NCI-H2196 treated with DMSO at 0.1 percent for 48 hours (cell line): ENCODE data around the gene MINDY3.
"Not testable (repeated sequence)": the region's sequence is repeated elsewhere in the genome, so short reads cannot be mapped to it uniquely, and the experiment has no call there.

Experiments used
- DNase-seq: peaks from one replicate; lab custom pipeline; 2025; ENCODE audit not compliant: unreplicated experiment; lab: John Stamatoyannopoulos, UW

The MINDY3 gene

DNA sequence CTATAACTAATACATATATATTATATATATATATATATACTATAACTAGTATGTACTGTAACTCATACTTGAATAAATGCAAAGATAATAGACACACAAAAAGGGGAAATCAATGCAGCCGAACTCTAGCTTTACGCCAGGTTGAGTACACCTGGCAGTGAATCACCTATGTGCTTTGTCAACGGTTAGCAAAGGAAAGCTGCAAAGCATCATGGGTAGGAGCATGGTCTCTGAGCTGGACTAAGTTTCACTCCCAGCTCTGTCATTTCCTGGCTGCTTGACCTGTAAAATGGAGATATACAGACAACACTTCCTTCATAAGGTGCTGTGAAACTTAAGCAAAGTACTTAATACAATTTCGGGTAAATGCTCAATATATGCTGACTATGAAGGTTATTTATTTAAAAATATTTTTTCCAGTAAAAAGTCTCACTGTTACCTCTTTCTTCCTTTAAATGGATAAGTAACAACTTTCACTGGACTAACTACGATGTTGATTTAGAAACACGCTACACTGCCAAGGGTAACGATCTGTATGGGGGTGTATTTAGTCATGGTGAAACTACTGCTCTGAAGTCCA lies 78.8 kb downstream of the MINDY3 start:
- DNase-seq: no peak

- no peak for DNase-seq
Observed at GRCh38 chr10:15780353-15781135, 79.8 kb downstream of the MINDY3 start.

DNA sequence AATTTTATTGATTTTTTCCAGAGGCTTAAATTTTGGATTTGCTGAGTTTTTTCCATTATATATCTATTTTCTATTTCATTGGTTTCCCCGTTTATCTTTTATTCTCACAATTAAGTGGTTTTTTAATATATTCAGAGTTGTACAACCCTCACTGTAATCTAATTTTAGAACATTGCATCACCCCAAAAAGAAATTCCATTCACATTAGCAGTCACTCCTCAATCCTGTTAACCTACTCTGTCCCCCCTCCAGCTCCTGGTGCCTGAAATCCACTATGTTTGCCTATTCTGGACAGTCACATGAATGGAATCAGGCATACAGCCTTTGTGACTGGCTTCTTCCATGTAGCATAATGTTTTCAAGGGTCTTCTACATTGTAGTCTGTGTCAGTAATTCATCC lies 84.8 kb downstream of the MINDY3 start:
- DNase-seq: no peak

DNA sequence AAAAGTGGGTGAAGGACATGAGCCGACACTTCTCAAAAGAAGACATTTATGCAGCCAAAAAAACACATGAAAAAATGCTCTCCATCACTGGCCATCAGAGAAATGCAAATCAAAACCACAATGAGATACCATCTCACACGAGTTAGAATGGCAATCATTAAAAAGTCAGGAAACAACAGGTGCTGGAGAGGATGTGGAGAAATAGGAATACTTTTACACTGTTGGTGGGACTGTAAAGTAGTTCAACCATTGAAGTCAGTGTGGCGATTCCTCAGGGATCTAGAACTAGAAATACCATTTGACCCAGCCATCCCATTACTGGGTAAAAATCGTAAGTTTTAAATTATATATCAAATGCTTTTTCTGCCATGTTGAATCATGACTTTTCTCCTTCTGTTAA lies 85.8 kb downstream of the MINDY3 start:
- not testable (repeated sequence) for DNase-seq

DNA sequence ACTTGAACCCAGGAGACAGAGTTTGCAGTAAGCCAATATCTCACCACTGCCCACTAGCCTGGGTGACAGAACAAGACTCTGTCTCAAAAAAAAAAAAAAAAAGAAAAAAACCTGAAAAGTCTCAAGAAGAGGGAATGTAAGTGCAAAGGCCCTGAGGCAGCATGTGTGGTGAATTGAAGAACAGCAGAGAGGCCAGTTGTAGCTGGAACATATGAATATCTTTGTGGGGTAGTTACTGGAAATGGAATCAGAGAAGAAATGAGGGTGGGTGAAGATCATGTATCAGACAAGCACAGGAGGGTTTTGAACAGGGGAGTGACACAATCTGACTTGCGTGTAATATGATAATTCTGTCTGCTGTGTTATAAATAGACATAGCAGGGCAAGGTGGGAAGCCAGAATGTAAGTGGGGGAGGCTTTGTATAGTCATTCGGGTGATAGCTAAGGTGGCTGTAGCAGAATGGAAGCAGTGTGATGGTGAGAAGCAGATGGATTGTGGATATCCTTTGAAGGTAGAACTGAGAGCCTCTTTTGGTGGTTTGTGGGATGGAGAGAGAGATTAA lies 95.3 kb downstream of the MINDY3 start:
- no peak for DNase-seq

- DNase-seq: no peak
Observed at GRCh38 chr10:15763006-15763405, 97.3 kb downstream of the MINDY3 start.

DNA sequence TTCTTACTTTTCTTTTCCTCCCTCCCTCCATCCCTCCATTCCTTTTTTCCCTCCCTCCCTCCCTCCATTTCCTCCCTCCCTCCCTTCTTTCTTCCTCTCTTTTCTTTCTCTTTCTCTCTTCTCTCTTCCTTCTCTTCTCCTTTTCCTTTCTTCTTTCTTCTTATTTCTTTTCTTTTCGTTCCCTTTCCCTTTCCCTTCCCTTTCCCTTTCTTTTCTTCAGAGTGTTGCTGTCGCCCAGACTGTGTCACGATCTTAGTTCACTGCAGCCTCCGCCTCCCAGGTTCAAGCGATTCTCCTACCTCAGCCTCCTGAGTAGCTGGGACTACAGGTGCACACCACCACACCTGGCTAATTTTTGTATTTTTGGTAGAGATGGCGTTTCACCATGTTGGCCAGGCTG lies 98.1 kb downstream of the MINDY3 start:
- not testable (repeated sequence) for DNase-seq

DNA sequence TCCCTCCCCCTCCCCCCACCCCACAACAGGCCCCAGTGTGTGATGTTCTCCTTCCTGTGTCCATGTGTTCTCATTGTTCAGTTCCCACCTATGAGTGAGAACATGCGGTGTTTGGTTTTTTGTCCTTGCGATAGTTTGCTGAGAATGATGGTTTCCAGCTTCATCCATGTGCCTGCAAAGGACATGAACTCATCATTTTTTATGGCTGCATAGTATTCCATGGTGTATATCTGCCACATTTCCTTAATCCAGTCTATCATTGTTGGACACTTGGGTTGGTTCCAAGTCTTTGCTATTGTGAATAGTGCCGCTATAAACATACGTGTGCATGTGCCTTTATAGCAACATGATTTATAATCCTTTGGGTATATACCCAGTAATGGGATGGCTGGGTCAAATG lies 99.1 kb downstream of the MINDY3 start:
- DNase-seq: not testable (repeated sequence)

DNA sequence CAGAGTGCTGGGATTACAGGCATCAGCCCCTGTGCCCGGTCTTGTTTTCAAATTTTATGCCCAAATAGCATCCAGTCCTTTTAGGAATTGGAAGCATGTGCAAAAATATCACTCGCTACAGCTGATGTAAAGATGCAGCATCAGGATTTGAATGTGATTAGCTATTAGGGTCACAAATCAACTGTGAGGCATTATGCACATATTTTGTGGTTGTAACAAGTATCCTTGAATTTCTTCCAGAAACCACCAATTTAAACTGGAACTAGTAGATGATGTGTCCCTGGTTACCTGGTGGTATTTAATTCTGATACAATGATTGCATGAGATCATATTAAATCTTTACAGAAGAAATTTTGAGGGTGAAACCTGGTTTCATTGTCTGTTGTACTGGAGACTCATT lies 99.6 kb downstream of the MINDY3 start:
- DNase-seq: no peak

GRCh38 chr10:15759265-15759664 lies 101.0 kb downstream of the MINDY3 start:
- no peak for DNase-seq

- DNase-seq: no peak
Observed at GRCh38 chr10:15758618-15759017, 101.7 kb downstream of the MINDY3 start.

- no peak for DNase-seq
Observed at GRCh38 chr10:15754937-15755336, 105.4 kb downstream of the MINDY3 start.

DNA sequence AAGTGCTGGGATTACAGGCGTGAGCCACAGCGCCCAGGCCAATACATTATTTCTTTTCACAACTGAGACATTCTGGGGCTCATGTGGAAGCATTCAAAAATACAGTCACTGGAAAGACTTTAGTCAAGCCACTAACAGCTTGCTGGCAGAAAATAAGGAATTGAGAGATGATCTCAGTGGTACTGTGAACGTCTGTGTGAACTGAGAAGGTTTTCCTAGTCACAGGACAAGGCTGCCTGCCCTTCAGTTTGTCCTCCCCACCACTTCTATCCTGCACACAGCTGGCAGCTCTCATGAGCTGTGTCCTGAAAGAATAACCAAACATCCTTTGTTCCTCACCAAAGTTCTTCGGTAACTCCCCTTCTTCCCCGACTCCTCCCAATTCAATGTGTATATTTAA lies 109.3 kb downstream of the MINDY3 start:
- DNase-seq: no peak

- DNase-seq: no peak
Observed at GRCh38 chr10:15748126-15748525, 112.2 kb downstream of the MINDY3 start.

- DNase-seq: no peak
Observed at GRCh38 chr10:15747632-15748031, 112.7 kb downstream of the MINDY3 start.

GRCh38 chr10:15745751-15746150 lies 114.6 kb downstream of the MINDY3 start:
- no peak for DNase-seq

DNA sequence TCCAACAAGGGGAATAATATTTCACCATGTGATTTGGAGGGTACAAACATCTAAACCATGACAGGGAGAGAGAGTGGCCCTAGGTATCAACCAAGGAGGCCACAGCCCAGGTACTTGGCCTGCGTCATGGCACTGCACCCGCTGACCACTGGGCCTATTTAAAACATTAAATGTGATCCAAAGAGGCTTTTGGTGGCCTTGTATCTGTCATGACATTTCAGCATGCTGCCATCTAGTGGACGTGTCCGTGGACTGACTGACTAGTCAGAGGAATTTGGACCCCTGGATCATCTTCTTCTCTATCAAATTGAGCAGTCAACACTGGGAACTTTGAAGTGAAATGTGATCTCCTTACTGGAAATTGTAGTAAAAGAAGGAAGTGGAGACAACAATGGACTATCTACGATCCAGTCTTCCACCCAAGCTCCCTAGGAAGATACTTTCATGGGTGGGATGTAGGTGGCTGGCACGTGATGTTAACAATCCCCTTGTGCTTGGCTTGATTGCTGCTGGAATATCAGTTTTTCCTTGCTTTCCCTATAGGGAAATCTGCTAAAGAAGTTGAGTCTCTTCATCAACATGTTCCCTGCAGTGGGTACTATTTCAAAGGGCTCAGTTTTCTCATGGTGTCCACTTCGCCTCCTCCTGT lies 116.0 kb downstream of the MINDY3 start:
- DNase-seq: no peak

- no peak for DNase-seq
Observed at GRCh38 chr10:15743443-15743842, 116.9 kb downstream of the MINDY3 start.

DNA sequence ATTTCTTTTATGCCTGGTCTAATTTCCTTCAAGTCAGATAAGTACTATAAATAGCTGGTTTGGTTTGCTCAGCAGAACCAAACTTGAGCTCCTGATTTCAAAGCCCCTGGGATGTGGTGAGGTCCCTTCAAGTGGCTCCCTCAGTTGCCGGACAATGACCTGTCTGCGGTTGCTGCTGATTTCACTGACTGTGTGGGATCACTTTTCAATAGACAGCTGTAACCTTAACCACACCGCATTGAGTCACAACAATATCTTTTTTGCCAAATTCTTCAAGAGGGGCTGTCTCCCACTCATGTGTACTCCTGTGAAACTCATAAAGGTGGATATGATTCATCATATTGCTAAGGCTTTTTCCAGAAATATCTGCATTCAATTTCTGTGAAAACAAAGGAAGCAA lies 117.5 kb downstream of the MINDY3 start:
- DNase-seq: no peak

DNA sequence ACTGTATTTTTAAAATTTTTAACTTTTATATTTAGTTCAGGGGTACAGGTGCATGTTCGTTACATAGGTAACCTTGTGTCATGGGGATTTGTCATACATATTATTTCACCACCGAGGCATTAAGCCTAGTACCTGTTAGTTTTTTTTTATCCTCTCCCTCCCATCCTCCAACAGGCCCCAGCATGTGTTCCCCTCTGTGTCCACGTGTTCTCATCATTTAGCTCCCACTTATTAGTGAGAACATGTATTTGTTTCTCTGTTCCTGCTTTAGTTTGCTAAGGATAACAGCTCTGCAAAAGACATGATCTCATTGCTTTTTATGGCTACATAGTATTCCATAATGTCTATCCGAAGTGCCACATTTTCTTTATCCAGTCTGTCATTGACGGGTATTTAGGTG lies 118.2 kb downstream of the MINDY3 start:
- no peak for DNase-seq

DNA sequence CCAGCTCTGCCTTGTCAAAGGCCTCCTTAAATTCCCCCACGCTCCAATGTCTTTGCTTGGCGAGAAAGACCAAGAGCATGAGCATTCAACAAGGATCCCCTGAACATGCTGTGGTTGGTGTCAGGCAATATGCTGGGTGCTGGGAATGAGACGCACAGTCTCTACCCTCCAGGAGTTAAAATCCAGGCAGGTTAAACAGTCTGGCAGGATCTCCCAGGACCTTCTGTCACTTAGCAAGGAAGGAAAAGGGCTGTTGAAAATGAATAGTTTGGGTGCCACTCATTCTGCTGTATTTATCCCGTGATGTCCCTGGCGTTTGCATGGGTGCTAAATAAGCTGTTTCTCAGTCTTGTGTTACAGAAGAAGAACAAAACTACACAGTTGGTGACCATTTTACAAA lies 118.7 kb downstream of the MINDY3 start:
- no peak for DNase-seq

- DNase-seq: no peak
Observed at GRCh38 chr10:15740261-15740660, 120.0 kb downstream of the MINDY3 start.
